SK-N-MC (cell line): ENCODE measurements around the gene PIK3CB.

ENCODE experiments used
- EZH2 ChIP-seq: fragments of 200-600 bp; sonication (generic); IDR thresholded peaks from one replicate; pipeline ENCODE4 v1.6.1; 2017; ENCODE audit warnings: antibody characterized with exemption
- FOXP2 ChIP-seq: optimal IDR thresholded peaks from 2 replicates; pipeline ENCODE3; 2011; ENCODE audit warnings: mild to moderate bottlenecking, moderate library complexity; ENCODE audit not compliant: insufficient read depth; ENCODE audit errors: extremely low read length, control extremely low read depth
- POLR2AphosphoS5 ChIP-seq: IDR thresholded peaks from 2 replicates; pipeline ENCODE4 v1.6.1; 2012; ENCODE audit warnings: mild to moderate bottlenecking, low read depth, low read length, borderline replicate concordance

DNA sequence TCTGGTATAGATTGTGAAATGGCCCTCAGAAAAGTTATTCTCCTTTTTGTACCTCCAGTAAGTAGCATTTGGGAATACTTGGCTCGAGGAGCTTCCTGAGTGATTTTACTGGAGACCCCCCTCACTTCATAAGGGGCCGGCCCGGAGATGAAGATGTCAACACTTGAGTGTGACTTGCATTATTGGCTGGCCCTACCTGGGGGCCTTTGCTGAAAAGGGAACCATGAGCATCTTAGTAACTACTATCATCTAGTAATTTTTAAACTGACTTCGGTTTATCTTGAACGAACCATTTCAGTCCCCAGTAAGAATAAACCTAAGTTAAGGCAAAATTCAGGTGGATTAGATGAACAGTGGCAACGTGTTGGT is 224.8 kb downstream of the PIK3CB start:
- no peak for TF ChIP-seq POLR2AphosphoS5
- no peak for TF ChIP-seq EZH2
- TF ChIP-seq FOXP2 = no peak
